H9 (cell line): Measurements from ENCODE around the gene TRPC4AP. TPM values are rescaled to one million over a fixed set of nuclear protein-coding genes. Genes with fewer than 3 reads are reported as not detected.

ENCODE experiments used
- DNase-seq: peaks from one replicate; pipeline ENCODE4 v3.0.0-alpha.2; 2017
- H2AFZ ChIP-seq: one replicate; pipeline ENCODE4 v1.6.1; 2013; ENCODE audit warnings: mild to moderate bottlenecking, low read length, control low read depth, moderate library complexity
- H2AK5ac ChIP-seq: 2 replicates; pipeline ENCODE4 v1.6.1; 2013; ENCODE audit warnings: low read length, control low read depth, mixed read lengths; ENCODE audit not compliant: insufficient read length
- H2BK120ac ChIP-seq: one replicate; pipeline ENCODE4 v1.6.1; 2013; ENCODE audit warnings: low read depth, mild to moderate bottlenecking, low read length, control low read depth, inconsistent platforms; ENCODE audit not compliant: poor library complexity, severe bottlenecking
- H2BK12ac ChIP-seq: 2 replicates; pipeline ENCODE4 v1.6.1; 2013; ENCODE audit warnings: low read length, control low read depth, mixed read lengths, low read depth; ENCODE audit not compliant: insufficient read length
- H2BK15ac ChIP-seq: 2 replicates; pipeline ENCODE4 v1.6.1; 2013; ENCODE audit warnings: low read depth, low read length, control low read depth
- H2BK20ac ChIP-seq: one replicate; pipeline ENCODE4 v1.6.1; 2013; ENCODE audit warnings: low read depth, mild to moderate bottlenecking, low read length, control low read depth, inconsistent platforms; ENCODE audit not compliant: poor library complexity, severe bottlenecking
- H2BK5ac ChIP-seq: 2 replicates; pipeline ENCODE4 v1.6.1; 2013; ENCODE audit warnings: low read length, control low read depth, mixed read lengths; ENCODE audit not compliant: insufficient read length
- H3K14ac ChIP-seq: 2 replicates; pipeline ENCODE4 v1.6.1; 2013; ENCODE audit warnings: low read length, control low read depth; ENCODE audit not compliant: insufficient read depth
- H3K18ac ChIP-seq: 2 replicates; pipeline ENCODE4 v1.6.1; 2013; ENCODE audit warnings: low read depth, mild to moderate bottlenecking, mixed read lengths, low read length, control low read depth; ENCODE audit not compliant: insufficient read length
- H3K23ac ChIP-seq: 2 replicates; pipeline ENCODE4 v1.6.1; 2013; ENCODE audit warnings: low read length, control low read depth, mixed read lengths, low read depth; ENCODE audit not compliant: insufficient read length
- H3K23me2 ChIP-seq: 2 replicates; pipeline ENCODE4 v1.6.1; 2013; ENCODE audit warnings: low read depth, mild to moderate bottlenecking, mixed read lengths, low read length, control low read depth; ENCODE audit not compliant: insufficient read length, poor library complexity, severe bottlenecking
- H3K27ac ChIP-seq: 2 replicates; pipeline ENCODE4 v1.5.1; 2013; ENCODE audit warnings: low read length, control low read depth, mixed read lengths, low read depth; ENCODE audit not compliant: insufficient read length
- H3K27me3 ChIP-seq: 2 replicates; pipeline ENCODE4 v1.6.1; 2013; ENCODE audit warnings: low read length, control low read depth, inconsistent platforms; ENCODE audit not compliant: insufficient read depth
- H3K4ac ChIP-seq: 2 replicates; pipeline ENCODE4 v1.6.1; 2013; ENCODE audit warnings: low read depth, mild to moderate bottlenecking, control low read depth, inconsistent platforms, low read length, moderate library complexity
- H3K4me1 ChIP-seq: 2 replicates; pipeline ENCODE4 v1.6.1; 2013; ENCODE audit warnings: low read length, control low read depth, inconsistent platforms; ENCODE audit not compliant: insufficient read depth
- H3K4me2 ChIP-seq: 2 replicates; pipeline ENCODE4 v1.6.1; 2013; ENCODE audit warnings: low read length, control low read depth, mixed read lengths; ENCODE audit not compliant: insufficient read length, insufficient read depth
- H3K56ac ChIP-seq: 2 replicates; pipeline ENCODE4 v1.6.1; 2013; ENCODE audit warnings: low read depth, mild to moderate bottlenecking, mixed read lengths, low read length, control low read depth; ENCODE audit not compliant: insufficient read length
- H3K79me1 ChIP-seq: 2 replicates; pipeline ENCODE4 v1.6.1; 2013; ENCODE audit warnings: low read depth, mild to moderate bottlenecking, moderate library complexity, low read length, control low read depth, inconsistent platforms; ENCODE audit not compliant: insufficient read depth, poor library complexity, severe bottlenecking
- H3K79me2 ChIP-seq: 2 replicates; pipeline ENCODE4 v1.6.1; 2013; ENCODE audit warnings: low read length, control low read depth, inconsistent platforms; ENCODE audit not compliant: insufficient read depth
- H3K9ac ChIP-seq: 2 replicates; pipeline ENCODE4 v1.6.1; 2013; ENCODE audit warnings: low read length, control low read depth, mixed read lengths; ENCODE audit not compliant: insufficient read length; ENCODE audit errors: extremely low read depth
- H3K9me3 ChIP-seq: one replicate; pipeline ENCODE4 v1.6.1; 2013; ENCODE audit warnings: low read depth, low read length, inconsistent platforms; ENCODE audit not compliant: control insufficient read depth
- H3T11ph ChIP-seq: one replicate; pipeline ENCODE4 v1.6.1; 2013; ENCODE audit warnings: mild to moderate bottlenecking, low read length, control low read depth, inconsistent platforms
- H4K20me1 ChIP-seq: one replicate; pipeline ENCODE4 v1.6.1; 2013; ENCODE audit not compliant: control insufficient read depth, insufficient read length, insufficient read depth
- H4K5ac ChIP-seq: 2 replicates; pipeline ENCODE4 v1.6.1; 2013; ENCODE audit warnings: low read depth, mild to moderate bottlenecking, mixed read lengths, low read length, control low read depth; ENCODE audit not compliant: insufficient read length
- H4K8ac ChIP-seq: replicated peaks from 2 replicates; pipeline ENCODE4 v1.6.1; 2013; ENCODE audit warnings: low read length, control low read depth, mixed read lengths, low read depth; ENCODE audit not compliant: insufficient read length
- H4K91ac ChIP-seq: 2 replicates; pipeline ENCODE4 v1.6.1; 2013; ENCODE audit warnings: low read depth, mild to moderate bottlenecking, moderate library complexity, mixed read lengths, low read length, control low read depth; ENCODE audit not compliant: insufficient read length
- H3K27ac Mint-ChIP-seq, 3 experiments: 2 replicates in 2 of 3; 3 replicates in 1 of 3; pipeline ENCODE4 v1.8.0; 2020 to 2021; ENCODE audit warnings: mixed read lengths in 3 of 3, mild to moderate bottlenecking in 1 of 3, moderate library complexity in 1 of 3
- H3K27me3 Mint-ChIP-seq: 2 replicates; pipeline ENCODE4 v1.8.0; 2021; ENCODE audit warnings: low read depth, mild to moderate bottlenecking, moderate library complexity, mixed read lengths
- H3K36me3 Mint-ChIP-seq, 3 experiments: 2 replicates in 2 of 3; 3 replicates in 1 of 3; pipeline ENCODE4 v1.8.0; 2020 to 2021; ENCODE audit warnings: low read depth in 3 of 3, mixed read lengths in 3 of 3; ENCODE audit not compliant: insufficient read depth in 1 of 3
- H3K4me1 Mint-ChIP-seq, 2 experiments: 2 replicates each; pipeline ENCODE4 v1.8.0; 2020; ENCODE audit warnings: mixed read lengths in 2 of 2
- H3K4me3 Mint-ChIP-seq, 2 experiments: 2 replicates in 1 of 2; 3 replicates in 1 of 2; pipeline ENCODE4 v1.8.0; 2020 to 2021; ENCODE audit warnings: mild to moderate bottlenecking in 2 of 2, mixed read lengths in 2 of 2, moderate library complexity in 1 of 2
- H3K9me3 Mint-ChIP-seq, 2 experiments: 2 replicates in 1 of 2; 3 replicates in 1 of 2; pipeline ENCODE4 v1.8.0; 2020; ENCODE audit warnings: mild to moderate bottlenecking in 2 of 2, mixed read lengths in 2 of 2, moderate library complexity in 1 of 2
- CTCF ChIP-seq: fragments of 200-600 bp; sonication (generic); conservative IDR thresholded peaks from 3 replicates; pipeline ENCODE4 v1.8.0; 2021; ENCODE audit warnings: antibody characterized with exemption, mild to moderate bottlenecking
- WGBS: extraction: QIAGEN DNeasy Blood & Tissue Kit; methylation state at CpG from one replicate; pipeline ENCODE4 v1.1.7; 2013; ENCODE audit warnings: missing lambda C conversion rate, low lambda C conversion rate, mixed read lengths; ENCODE audit not compliant: insufficient read length; ENCODE audit errors: extremely low coverage; 5-methylcytosine and 5-hydroxymethylcytosine counted together
- total RNA-seq: library from RNA; stranded (reverse); gene quantifications from 2 replicates; pipeline ENCODE4 v1.2.1, GENCODE V29; 2021

TRPC4AP gene
- total RNA-seq, 1 experiment from 2014 or later: 93.9 TPM

- H2AK5ac ChIP-seq: no peak overlapping the region
- H3K79me2 ChIP-seq: no peaks in the 10 kb centered on the region
- no peak overlapping the region for H2BK15ac ChIP-seq
- peaks cover 48 to 92% (median 87%) of the 10 kb centered on the region in 3 experiments for H3K36me3 Mint-ChIP-seq
- H4K91ac ChIP-seq: no peak overlapping the region
- no peaks in the 10 kb centered on the region for H3K79me1 ChIP-seq
- no peak overlapping the region for H4K5ac ChIP-seq
- no peak overlapping the region for H2BK5ac ChIP-seq
- H3K9ac ChIP-seq: no peak overlapping the region
- H3K27ac Mint-ChIP-seq: no peak overlapping the region
- no peaks in the 10 kb centered on the region for H3K9me3 Mint-ChIP-seq
- H3K18ac ChIP-seq: no peak overlapping the region
- no peak overlapping the region for H3K14ac ChIP-seq
- no peak for DNase-seq
- no peak overlapping the region for H4K8ac ChIP-seq
- no peak overlapping the region for H3T11ph ChIP-seq
- H3K4ac ChIP-seq: no peak overlapping the region
- no peak overlapping the region for H3K23ac ChIP-seq
- no peak overlapping the region for H3K4me2 ChIP-seq
- H2AFZ ChIP-seq: no peak overlapping the region
- no peak for TF ChIP-seq CTCF
- H3K27me3 Mint-ChIP-seq: no peaks in the 10 kb centered on the region
- H2BK12ac ChIP-seq: no peak overlapping the region
- no CpG with 5 or more reads among the region's 9 CpGs for WGBS
- H2BK120ac ChIP-seq: no peak overlapping the region
- H3K4me1 ChIP-seq: no peaks in the 10 kb centered on the region
- H4K20me1 ChIP-seq: no peaks in the 10 kb centered on the region
- no peak overlapping the region for H3K4me3 Mint-ChIP-seq
- no peak overlapping the region for H3K56ac ChIP-seq
- no peaks in the 10 kb centered on the region for H3K9me3 ChIP-seq
- no peaks in the 10 kb centered on the region for H3K27me3 ChIP-seq
- H3K4me1 Mint-ChIP-seq: peaks cover 3 to 6% of the 10 kb centered on the region in 2 experiments
- H2BK20ac ChIP-seq: no peak overlapping the region
- H3K27ac ChIP-seq: no peak overlapping the region
- H3K23me2 ChIP-seq: no peaks in the 10 kb centered on the region
These were observed 85.2 kb downstream of the TRPC4AP start for GRCh38 chr20:35007413-35007812.
